KOPT-K1 (cell line): ENCODE measurements around the gene OPRL1.

ENCODE experiments used
- H3K27ac ChIP-seq: fragments of 200-600 bp; sonication (generic); 2 replicates; pipeline ENCODE4 v1.5.1; 2016; ENCODE audit warnings: antibody characterized with exemption, mild to moderate bottlenecking, low read depth, low read length; ENCODE audit not compliant: poor library complexity, severe bottlenecking
- H3K36me3 ChIP-seq: fragments of 200-600 bp; sonication (generic); 2 replicates; pipeline ENCODE4 v1.5.1; 2017; ENCODE audit warnings: antibody characterized with exemption, mild to moderate bottlenecking, low read length, moderate library complexity; ENCODE audit not compliant: insufficient read depth
- H3K9me3 ChIP-seq: fragments of 200-600 bp; sonication (generic); 2 replicates; pipeline ENCODE4 v1.5.1; 2017; ENCODE audit warnings: antibody characterized with exemption, low read length, mild to moderate bottlenecking; ENCODE audit not compliant: insufficient read depth, poor library complexity, severe bottlenecking

The OPRL1 gene

GRCh38 chr20:64136004-64136710 lies 56.3 kb downstream of the OPRL1 start:
- H3K9me3 ChIP-seq, result no peaks in the 10 kb centered on the region
- H3K27ac ChIP-seq, result no peak overlapping the region
- H3K36me3 ChIP-seq, result no peaks in the 10 kb centered on the region

- no peak overlapping the region for H3K27ac ChIP-seq
- H3K36me3 ChIP-seq, result no peaks in the 10 kb centered on the region
- H3K9me3 ChIP-seq, result no peaks in the 10 kb centered on the region
Measured at GRCh38 chr20:64137598-64138031, 57.7 kb downstream of the OPRL1 start.

- Histone ChIP-seq H3K27ac (no peak overlapping the region), H3K9me3 (no peaks in the 10 kb centered on the region), H3K36me3 (no peaks in the 10 kb centered on the region)
Measured at GRCh38 chr20:64138276-64138815, 58.5 kb downstream of the OPRL1 start.

- Histone ChIP-seq H3K36me3 (no peaks in the 10 kb centered on the region), H3K9me3 (peaks cover 4% of the 10 kb centered on the region), H3K27ac (no peak overlapping the region)
Measured at GRCh38 chr20:64139199-64140060, 59.5 kb downstream of the OPRL1 start.

- no peaks in the 10 kb centered on the region for H3K36me3 ChIP-seq
- no peak overlapping the region for H3K27ac ChIP-seq
- peaks cover 12% of the 10 kb centered on the region for H3K9me3 ChIP-seq
Measured at GRCh38 chr20:64140061-64140931, 60.4 kb downstream of the OPRL1 start.

GRCh38 chr20:64140956-64141355 lies 61.1 kb downstream of the OPRL1 start:
- Histone ChIP-seq H3K36me3 (no peaks in the 10 kb centered on the region), H3K9me3 (peaks cover 17% of the 10 kb centered on the region), H3K27ac (no peak overlapping the region)

GRCh38 chr20:64142590-64142989 lies 62.7 kb downstream of the OPRL1 start:
- peaks cover 17% of the 10 kb centered on the region for H3K9me3 ChIP-seq
- no peak overlapping the region for H3K27ac ChIP-seq
- H3K36me3 ChIP-seq, result no peaks in the 10 kb centered on the region

GRCh38 chr20:64143018-64143801 lies 63.3 kb downstream of the OPRL1 start:
- Histone ChIP-seq H3K36me3 (no peaks in the 10 kb centered on the region), H3K9me3 (peaks cover 17% of the 10 kb centered on the region), H3K27ac (no peak overlapping the region)

- Histone ChIP-seq H3K36me3 (no peaks in the 10 kb centered on the region), H3K27ac (no peak overlapping the region), H3K9me3 (peaks cover 17% of the 10 kb centered on the region)
Measured at GRCh38 chr20:64144144-64144912, 64.4 kb downstream of the OPRL1 start.

- peaks cover 17% of the 10 kb centered on the region for H3K9me3 ChIP-seq
- H3K36me3 ChIP-seq, result no peaks in the 10 kb centered on the region
- H3K27ac ChIP-seq, result no peak overlapping the region
Measured at GRCh38 chr20:64145458-64146300, 65.8 kb downstream of the OPRL1 start.

- peaks cover 17% of the 10 kb centered on the region for H3K9me3 ChIP-seq
- no peaks in the 10 kb centered on the region for H3K36me3 ChIP-seq
- no peak overlapping the region for H3K27ac ChIP-seq
Measured at GRCh38 chr20:64146301-64146935, 66.5 kb downstream of the OPRL1 start.

- no peak overlapping the region for H3K27ac ChIP-seq
- peaks cover 17% of the 10 kb centered on the region for H3K9me3 ChIP-seq
- H3K36me3 ChIP-seq, result no peaks in the 10 kb centered on the region
Measured at GRCh38 chr20:64146936-64147477, 67.1 kb downstream of the OPRL1 start.
